Pancreas (tissue), 10 donors: Measurements from ENCODE around the gene CAPZB. TPM values are rescaled to one million over a fixed set of nuclear protein-coding genes. Genes with fewer than 3 reads are reported as not detected.

Source experiments
- ATAC-seq, 4 donors: fragments of 200-7000 bp; cut with Tn5 transposase; one replicate each; pipeline versions ENCODE4 v1.8.0 to v1.9.1; 2020; ENCODE audit warnings: mild to moderate bottlenecking in 4 of 4, moderate library complexity in 4 of 4
- DNase-seq, 6 donors: peaks; one replicate each; pipeline ENCODE4 v3.0.0-alpha.2; 2020
- FAIRE-seq: peaks from 2 replicates; lab custom pipeline; 2012; peaks lifted over from hg19 to GRCh38; lab: Jason Lieb, UNC
- H3K27ac ChIP-seq, 4 donors: fragments of 200-600 bp; sonication (generic); 1 replicate in 3 of 4; 2 replicates in 1 of 4; pipeline versions ENCODE4 v1.5.0 to v1.8.0; 2020
- H3K27me3 ChIP-seq, 4 donors: fragments of 200-600 bp; one replicate each; pipeline ENCODE4 v1.8.0; 2021
- H3K36me3 ChIP-seq, 3 donors: fragments of 200-600 bp; sonication (generic) in 1 of 3; one replicate each; pipeline versions ENCODE4 v1.5.0 to v1.8.0; 2020 to 2021
- H3K4me1 ChIP-seq, 3 donors: fragments of 200-600 bp; one replicate each; pipeline ENCODE4 v1.8.0; 2021
- H3K4me3 ChIP-seq, 4 donors: fragments of 200-600 bp; sonication (generic) in 2 of 4; one replicate each; pipeline versions ENCODE4 v1.5.0 to v1.8.0; 2020 to 2021
- H3K9me3 ChIP-seq, 4 donors: fragments of 200-600 bp; one replicate each; pipeline ENCODE4 v1.8.0; 2021
- CTCF ChIP-seq, 4 donors: fragments of 200-600 bp; sonication (generic) in 3 of 4; IDR thresholded peaks; one replicate each; pipeline versions ENCODE4 v1.5.0 to v1.8.0; 2021; ENCODE audit warnings: antibody characterized with exemption in 4 of 4
- WGBS, 2 donors: extraction: QIAGEN DNeasy Blood & Tissue Kit; methylation state at CpG; one replicate each; pipeline ENCODE4 v1.1.7; 2013; 5-methylcytosine and 5-hydroxymethylcytosine counted together
- intact Hi-C, 3 donors: fragments of 100-400 bp; cut with DNase I; formaldehyde crosslinking; loops; one replicate each; pipeline versions ENCODE4 v1.11.1 to v1.14.2; 2022
- polyA plus RNA-seq, 2 donors: library from polyadenylated mRNA; stranded (reverse); fragments of 200-250 nt; gene quantifications; one replicate each; pipeline ENCODE4 v1.2.3, GENCODE V29; 2013
- total RNA-seq, 6 donors: library from RNA; stranded (reverse); fragmentation: NEBNext Ultra II Directional in 4 of 6; extraction: Animal tissue kit (Norgen Biotek cat#: 25700) in 4 of 6; gene quantifications; one replicate each; pipeline versions ENCODE4 v1.2.1 to v1.2.4, GENCODE V29; 2021 to 2023
- donor health status: healthy with polysubstance abuse.
- donor health status: DM: no; HTN: no; CAD: no; lungs with moderate emphysema.
- donor health status: DM: no; HTN: no; CAD: no.
- donor health status: control.
- donor health status: control.
- donor health status: Bipolar disorder and iron deficiency.
- donor health status: DM: yes; HTN: yes; CAD: no.
- donor health status: DM: no; HTN: no; CAD: no.
- donor health status: DM: no; HTN: no; CAD: no.
- donor health status: DM: yes; HTN: yes; CAD: no.

CAPZB gene
- total and polyA plus RNA-seq, 8 donors, result 43.2 to 124 (median 74.9) TPM

DNA sequence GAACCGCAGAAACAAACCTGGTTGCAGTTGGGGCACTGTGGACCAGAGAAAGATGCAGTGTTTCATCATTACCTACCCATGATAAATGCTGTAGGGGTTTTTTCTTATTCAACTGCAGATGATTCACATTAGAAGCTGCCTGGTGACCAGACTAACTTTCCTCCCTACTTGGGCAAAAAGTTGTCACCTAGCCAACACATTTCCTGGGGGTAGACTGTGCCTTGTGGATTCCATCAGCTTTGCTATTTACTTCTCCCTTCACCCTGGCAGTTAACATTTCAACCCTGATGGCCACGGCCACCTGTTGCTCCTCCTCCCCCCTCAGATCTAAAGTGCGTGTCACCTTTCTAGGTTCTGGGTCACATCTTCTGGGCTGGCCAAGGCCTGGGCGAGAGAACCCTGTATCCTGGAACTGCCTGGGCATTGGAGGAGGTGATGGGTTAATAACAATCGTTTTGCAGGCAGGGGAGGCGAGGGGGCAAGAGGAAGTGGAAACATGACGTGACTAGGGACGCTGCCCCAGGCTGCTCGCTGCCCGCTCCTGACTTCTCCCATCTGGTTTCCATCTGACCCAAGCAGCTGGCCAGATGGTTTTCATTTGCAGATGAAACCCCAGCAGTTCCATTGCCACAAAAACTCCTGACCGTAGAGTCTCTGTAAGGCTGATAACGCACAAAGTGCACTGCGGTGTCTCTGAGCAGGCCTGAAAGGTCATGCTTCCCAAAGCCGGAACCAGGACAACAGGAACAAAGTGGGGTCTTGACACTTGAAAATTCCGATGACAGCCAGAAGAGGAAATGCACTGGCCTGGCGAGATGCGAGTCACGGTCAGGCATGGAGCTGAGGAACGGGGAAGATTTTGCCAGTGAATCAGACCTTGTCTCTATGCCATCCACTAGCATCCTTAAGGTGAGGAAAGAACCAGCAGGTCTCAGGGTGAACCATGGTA lies 36.6 kb downstream of the CAPZB start:
- FAIRE-seq, result no peak
- no peak for TF ChIP-seq CTCF (IDR thresholded peaks at IDR 0.05)
- intact Hi-C loops, result no loop called here
- H3K36me3 ChIP-seq, result no peaks in the 10 kb centered on the region
- ATAC-seq, result peak in 3 of 4 donors; percentile 28 to 48 (median 44)
- peaks cover 13 to 25% (median 22%) of the 10 kb centered on the region in 3 donors for H3K4me1 ChIP-seq
- no peaks in the 10 kb centered on the region for H3K9me3 ChIP-seq
- peak in 1 of 6 donors; percentile 48 for DNase-seq
- WGBS, 2 donors, result 73 to 81% methylated on average over 19 of the region's 19 CpGs
- peak overlapping the region in 2 of 4 donors; percentile 28 to 34 for H3K27ac ChIP-seq
- no peaks in the 10 kb centered on the region for H3K27me3 ChIP-seq
- no peak overlapping the region for H3K4me3 ChIP-seq

GRCh38 chr1:19447550-19447949 lies 37.8 kb downstream of the CAPZB start:
- DNase-seq (no peak), FAIRE-seq (no peak), ATAC-seq (no peak)
- Histone ChIP-seq H3K27ac (peak overlapping the region in 1 of 4 donors; percentile 34), H3K4me3 (no peak overlapping the region), H3K9me3 (no peaks in the 10 kb centered on the region), H3K27me3 (no peaks in the 10 kb centered on the region), H3K36me3 (no peaks in the 10 kb centered on the region), H3K4me1 (peaks cover 13 to 25% (median 22%) of the 10 kb centered on the region in 3 donors)
- WGBS, 2 donors, result 80 to 85% methylated on average over 9 of the region's 9 CpGs
- intact Hi-C loops, result no loop called here
- TF ChIP-seq CTCF (IDR thresholded peaks at IDR 0.05), result no peak

- ATAC-seq (peak; percentile 20 to 59 (median 48)), DNase-seq (no peak), FAIRE-seq (no peak)
- H3K27ac ChIP-seq, result peak overlapping the region in 3 of 4 donors; percentile 3 to 44 (median 12)
- H3K4me3 ChIP-seq, result no peak overlapping the region
- WGBS, 2 donors, result 33 to 37% methylated on average over 13 of the region's 13 CpGs
- no peaks in the 10 kb centered on the region for H3K27me3 ChIP-seq
- H3K36me3 ChIP-seq, result no peaks in the 10 kb centered on the region
- no peak for TF ChIP-seq CTCF (IDR thresholded peaks at IDR 0.05)
- intact Hi-C loops, result no loop called here
- H3K4me1 ChIP-seq, result peaks cover 5 to 19% (median 18%) of the 10 kb centered on the region in 3 donors
- H3K9me3 ChIP-seq, result no peaks in the 10 kb centered on the region
Observed at GRCh38 chr1:19445417-19446342, 39.7 kb downstream of the CAPZB start.

DNA sequence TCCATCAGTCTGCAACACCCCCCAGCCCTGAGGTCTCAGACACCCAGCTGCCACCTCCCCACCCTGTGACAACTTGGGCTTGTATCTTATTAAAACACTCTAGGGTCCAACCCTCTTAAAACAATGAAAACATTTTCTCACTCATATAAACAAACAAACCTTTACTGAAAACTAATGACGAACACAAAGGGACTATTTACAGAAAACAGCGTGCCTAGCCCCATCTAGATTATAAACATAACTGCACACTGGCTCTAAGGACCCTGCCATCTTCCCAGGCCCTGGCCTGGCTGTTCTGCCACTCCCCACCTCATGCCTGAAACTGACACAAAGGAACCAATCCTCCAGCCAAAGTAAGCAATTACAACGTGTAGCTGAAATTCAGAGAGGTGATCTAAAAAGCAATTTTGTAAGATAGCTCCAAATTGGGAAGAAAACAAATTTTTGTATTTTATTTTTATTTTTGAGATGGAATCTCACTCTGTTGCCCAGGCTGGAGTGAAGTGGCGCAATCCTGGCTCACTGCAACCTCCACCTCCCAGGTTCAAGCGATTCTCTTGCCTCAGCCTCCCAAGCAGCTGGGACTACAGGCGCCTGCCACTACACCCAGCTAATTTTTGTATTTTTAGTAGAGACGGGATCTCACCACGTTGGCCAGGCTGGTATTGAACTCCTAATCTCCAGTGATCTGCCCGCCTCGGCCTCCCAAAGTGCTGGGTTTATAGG lies 40.9 kb downstream of the CAPZB start:
- FAIRE-seq, result no peak
- Histone ChIP-seq H3K4me1 (peaks cover 0 to 14% (median 12%) of the 10 kb centered on the region in 3 donors), H3K9me3 (no peaks in the 10 kb centered on the region), H3K27ac (no peak overlapping the region), H3K27me3 (no peaks in the 10 kb centered on the region), H3K4me3 (no peak overlapping the region), H3K36me3 (no peaks in the 10 kb centered on the region)
- no peak for TF ChIP-seq CTCF (IDR thresholded peaks at IDR 0.05)
- WGBS, 2 donors, result 73 to 74% methylated on average over 10 of the region's 10 CpGs
- DNase-seq, result no peak
- intact Hi-C loops, result no loop called here
- no peak for ATAC-seq
